Body of pancreas (tissue), 4 donors: ENCODE measurements around the gene ADGRA3.

Experiments
- POLR2A ChIP-seq, 3 donors: fragments of 450-650 bp; IDR thresholded peaks; one replicate each; pipeline ENCODE4 v1.6.1; 2016; ENCODE audit warnings: antibody characterized with exemption in 3 of 3, mild to moderate bottlenecking in 2 of 3
- TF ChIP-seq, protein P1 (sequence below), 7 experiments: fragments of 450-650 bp in 4 of 7; fragments of 200-600 bp in 3 of 7; sonication (generic) in 3 of 7; IDR thresholded peaks; one replicate each; pipeline ENCODE4 v1.5.1; 2016 to 2019; ENCODE audit warnings: antibody characterized with exemption in 7 of 7

GRCh38 chr4:22338796-22339195, 177.1 kb downstream of the ADGRA3 start:
- TF ChIP-seq, protein P1, sequence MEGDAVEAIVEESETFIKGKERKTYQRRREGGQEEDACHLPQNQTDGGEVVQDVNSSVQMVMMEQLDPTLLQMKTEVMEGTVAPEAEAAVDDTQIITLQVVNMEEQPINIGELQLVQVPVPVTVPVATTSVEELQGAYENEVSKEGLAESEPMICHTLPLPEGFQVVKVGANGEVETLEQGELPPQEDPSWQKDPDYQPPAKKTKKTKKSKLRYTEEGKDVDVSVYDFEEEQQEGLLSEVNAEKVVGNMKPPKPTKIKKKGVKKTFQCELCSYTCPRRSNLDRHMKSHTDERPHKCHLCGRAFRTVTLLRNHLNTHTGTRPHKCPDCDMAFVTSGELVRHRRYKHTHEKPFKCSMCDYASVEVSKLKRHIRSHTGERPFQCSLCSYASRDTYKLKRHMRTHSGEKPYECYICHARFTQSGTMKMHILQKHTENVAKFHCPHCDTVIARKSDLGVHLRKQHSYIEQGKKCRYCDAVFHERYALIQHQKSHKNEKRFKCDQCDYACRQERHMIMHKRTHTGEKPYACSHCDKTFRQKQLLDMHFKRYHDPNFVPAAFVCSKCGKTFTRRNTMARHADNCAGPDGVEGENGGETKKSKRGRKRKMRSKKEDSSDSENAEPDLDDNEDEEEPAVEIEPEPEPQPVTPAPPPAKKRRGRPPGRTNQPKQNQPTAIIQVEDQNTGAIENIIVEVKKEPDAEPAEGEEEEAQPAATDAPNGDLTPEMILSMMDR (IDR thresholded peaks at IDR 0.05), result no peak
- TF ChIP-seq POLR2A (IDR thresholded peaks at IDR 0.05), result no peak
